Measurements from ENCODE around the gene PERCC1.

PERCC1 gene

GRCh38 chr16:1443980-1444729, 13.3 kb downstream of the PERCC1 start, which contains the start of gene CCDC154:
Gene CCDC154, minus strand, starts transcription at chr16:1444556. Its CDS starts 234 bp downstream, at chr16:1444322.
- no peak for DNase-seq (ENCODE audit: low read depth)
- H3K4me3 ChIP-seq (ENCODE audit: control insufficient read depth, low read depth, low read length): no peak within 1 kb of the TSS
- no peak for TF ChIP-seq CTCF (IDR thresholded peaks at IDR 0.05; ENCODE audit: control insufficient read depth, insufficient read depth, low read depth, low read length, missing control alignments)

- no peak overlapping the region for H3K4me3 ChIP-seq (ENCODE audit: control insufficient read depth, low read depth, low read length)
- TF ChIP-seq CTCF (IDR thresholded peaks at IDR 0.05; ENCODE audit: control insufficient read depth, insufficient read depth, low read depth, low read length, missing control alignments): no peak
- no peak for DNase-seq (ENCODE audit: low read depth)
Measured at GRCh38 chr16:1444730-1445517, 14.0 kb downstream of the PERCC1 start.

- DNase-seq (ENCODE audit: low read depth): no peak
- no peak for TF ChIP-seq CTCF (IDR thresholded peaks at IDR 0.05; ENCODE audit: control insufficient read depth, insufficient read depth, low read depth, low read length, missing control alignments)
- H3K4me3 ChIP-seq (ENCODE audit: control insufficient read depth, low read depth, low read length): no peak overlapping the region
Measured at GRCh38 chr16:1445518-1446203, 14.8 kb downstream of the PERCC1 start.

GRCh38 chr16:1446296-1447080, 15.6 kb downstream of the PERCC1 start:
- no peak for DNase-seq (ENCODE audit: low read depth)
- H3K4me3 ChIP-seq (ENCODE audit: control insufficient read depth, low read depth, low read length): no peak overlapping the region
- TF ChIP-seq CTCF (IDR thresholded peaks at IDR 0.05; ENCODE audit: control insufficient read depth, insufficient read depth, low read depth, low read length, missing control alignments): no peak

GRCh38 chr16:1447965-1448364, 17.1 kb downstream of the PERCC1 start:
- no peak for TF ChIP-seq CTCF (IDR thresholded peaks at IDR 0.05; ENCODE audit: control insufficient read depth, insufficient read depth, low read depth, low read length, missing control alignments)
- DNase-seq (ENCODE audit: low read depth): no peak
- H3K4me3 ChIP-seq (ENCODE audit: control insufficient read depth, low read depth, low read length): no peak overlapping the region
